Measurements from ENCODE around the gene JDP2.

The JDP2 gene

DNA sequence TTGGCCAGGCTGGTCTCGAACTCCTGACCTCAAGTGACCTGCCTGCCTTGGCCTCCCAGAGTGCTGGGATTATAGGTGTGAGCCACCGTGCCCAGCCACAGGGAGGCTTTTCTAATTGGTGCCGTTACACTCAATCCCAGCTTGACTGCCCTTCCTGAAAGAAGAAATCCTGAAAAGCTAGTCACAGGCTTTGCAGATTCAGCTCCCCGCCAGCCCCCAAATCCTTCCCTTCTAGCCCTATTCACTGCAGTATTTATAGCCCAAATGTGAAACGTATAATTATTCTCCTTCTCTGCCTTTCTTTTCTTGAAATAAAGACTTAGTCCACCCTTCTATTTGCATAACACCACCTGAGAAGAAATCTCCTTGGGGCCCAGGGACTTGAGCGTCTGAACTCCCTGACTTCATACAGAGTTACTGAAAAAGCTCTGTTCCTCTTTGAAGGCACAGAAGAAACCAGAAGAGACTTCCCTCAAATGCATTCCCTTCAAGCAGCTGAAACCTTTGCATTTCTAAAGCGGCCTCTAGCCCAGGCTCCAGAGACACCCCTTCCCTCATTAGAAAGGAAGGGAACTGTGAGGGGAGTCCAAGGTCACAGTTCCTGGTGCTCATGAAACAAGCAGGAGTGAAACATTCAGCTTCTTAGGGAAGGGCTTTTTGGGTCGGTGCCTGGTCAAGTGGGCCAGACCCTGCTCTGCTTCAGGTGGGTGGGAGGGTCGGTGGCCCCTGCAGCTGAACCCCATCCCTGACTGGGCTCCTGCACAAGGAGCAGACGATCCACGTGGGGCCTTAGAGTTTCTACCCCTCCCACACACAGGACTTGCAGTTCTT is 52.2 kb downstream of the JDP2 start:
- in situ Hi-C loops (cut with MboI; ENCODE audit: low sequenced_read_pairs), result no loop called here

DNA sequence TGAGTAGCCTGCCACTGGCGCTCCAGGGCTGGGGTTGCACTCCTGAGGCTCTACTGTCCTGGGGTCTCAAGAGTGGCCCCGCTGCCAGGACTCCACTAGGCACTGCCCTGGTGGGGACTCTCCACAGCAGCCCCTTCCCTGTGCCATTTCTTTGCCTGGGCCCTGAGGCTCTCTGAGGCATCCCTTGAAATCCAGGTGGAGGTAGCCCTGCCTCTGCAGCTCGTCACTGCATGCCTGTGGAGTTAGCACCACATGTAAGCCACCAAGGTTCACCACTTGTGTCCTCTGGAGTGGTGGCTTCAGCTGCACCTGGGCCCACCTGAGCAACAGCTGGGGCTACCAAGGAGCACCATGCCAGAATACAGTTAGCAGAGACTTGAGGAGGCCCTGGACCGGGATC is 54.5 kb downstream of the JDP2 start:
- in situ Hi-C loops (cut with MboI; ENCODE audit: low sequenced_read_pairs), result no loop called here

- in situ Hi-C loops (cut with MboI; ENCODE audit: low sequenced_read_pairs), result no loop called here
These were observed 57.0 kb downstream of the JDP2 start for GRCh38 chr14:75484711-75485429.

- in situ Hi-C loops (cut with MboI; ENCODE audit: low sequenced_read_pairs), result no loop called here
These were observed 58.5 kb downstream of the JDP2 start for GRCh38 chr14:75486318-75486717.

DNA sequence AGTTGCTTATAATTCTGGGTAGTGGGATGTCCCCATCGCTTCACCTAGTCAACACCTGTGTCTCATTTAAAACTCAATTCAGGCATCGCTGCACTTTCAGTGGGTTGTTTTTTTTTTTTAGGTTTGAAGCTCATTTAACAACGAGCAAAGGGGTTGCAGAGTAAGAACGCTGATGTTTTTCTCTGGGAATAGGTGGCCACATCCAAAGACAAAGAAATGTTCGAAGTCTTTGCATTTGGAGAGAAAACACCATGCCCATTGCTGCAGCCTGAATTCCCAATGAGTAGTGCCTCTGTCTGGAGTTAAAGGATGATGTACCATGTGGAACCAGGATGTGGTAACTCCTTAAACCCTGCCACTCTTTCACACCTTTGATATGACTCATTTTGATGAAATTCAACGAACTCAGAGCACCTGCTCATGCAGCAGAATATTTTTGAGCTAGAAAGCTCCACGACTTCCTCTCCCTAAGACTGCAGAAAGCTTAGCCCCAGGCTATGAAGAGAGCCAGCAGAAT is 59.4 kb downstream of the JDP2 start:
- in situ Hi-C loops (cut with MboI; ENCODE audit: low sequenced_read_pairs), result no loop called here

- in situ Hi-C loops (cut with MboI; ENCODE audit: low sequenced_read_pairs), result no loop called here
These were observed 61.6 kb downstream of the JDP2 start for GRCh38 chr14:75489480-75489837.

DNA sequence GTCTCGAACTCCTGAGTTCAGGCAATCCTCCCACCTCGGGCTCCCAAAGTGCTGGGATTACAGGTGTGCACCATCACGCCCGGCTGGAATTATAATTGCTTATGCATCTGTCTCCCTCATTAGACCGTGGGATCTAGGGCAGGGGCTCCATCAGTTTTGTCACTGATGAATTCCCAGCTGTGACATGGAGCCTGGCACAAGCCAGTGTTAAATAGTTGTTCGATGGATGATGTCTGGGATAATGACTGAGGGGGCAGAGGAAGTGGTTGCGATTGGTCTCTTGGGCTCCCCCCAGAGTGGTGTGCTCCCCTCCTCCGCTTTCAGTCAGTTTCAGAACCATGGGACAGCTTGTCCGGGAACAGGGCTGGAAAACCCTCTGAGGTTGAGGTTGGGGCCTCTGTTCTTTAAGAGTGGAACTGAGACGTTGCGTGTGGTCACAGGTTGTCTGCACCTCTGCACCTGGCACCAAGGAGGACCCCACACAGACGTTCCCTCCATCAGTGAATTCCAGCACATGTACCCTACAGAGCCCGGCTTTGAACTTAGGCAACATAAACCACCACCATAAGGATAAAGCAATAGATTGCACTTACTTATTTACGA is 63.7 kb downstream of the JDP2 start:
- in situ Hi-C loops (cut with MboI; ENCODE audit: low sequenced_read_pairs), result no loop called here

- in situ Hi-C loops (cut with MboI; ENCODE audit: low sequenced_read_pairs), result no loop called here
These were observed 65.2 kb downstream of the JDP2 start for GRCh38 chr14:75492832-75493591.

DNA sequence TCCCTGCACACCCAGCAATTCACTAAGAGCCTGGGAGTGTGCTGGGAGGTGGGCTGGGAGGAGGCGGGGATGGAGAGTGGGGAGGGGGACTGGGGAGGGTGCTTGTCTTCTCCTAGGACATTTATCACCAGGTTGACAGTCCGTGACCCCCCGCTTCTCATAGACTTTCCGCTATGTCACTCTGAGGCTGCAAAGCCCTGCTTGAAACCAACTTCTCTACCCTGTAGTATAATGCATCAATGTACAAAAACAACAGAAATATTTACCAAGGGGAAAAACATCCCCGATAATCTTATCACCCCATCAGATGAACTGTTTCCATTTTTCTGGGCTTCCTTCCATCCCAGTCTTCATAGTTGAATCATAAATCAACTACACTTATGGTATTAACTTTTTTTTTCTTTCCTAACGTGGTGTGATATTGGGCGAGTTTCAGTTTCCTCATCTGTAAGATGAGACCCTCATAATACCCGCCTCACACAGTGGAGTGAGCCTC is 65.8 kb downstream of the JDP2 start:
- in situ Hi-C loops (cut with MboI; ENCODE audit: low sequenced_read_pairs), result no loop called here

GRCh38 chr14:75494896-75495295 is 67.1 kb downstream of the JDP2 start:
- in situ Hi-C loops (cut with MboI; ENCODE audit: low sequenced_read_pairs), result no loop called here

DNA sequence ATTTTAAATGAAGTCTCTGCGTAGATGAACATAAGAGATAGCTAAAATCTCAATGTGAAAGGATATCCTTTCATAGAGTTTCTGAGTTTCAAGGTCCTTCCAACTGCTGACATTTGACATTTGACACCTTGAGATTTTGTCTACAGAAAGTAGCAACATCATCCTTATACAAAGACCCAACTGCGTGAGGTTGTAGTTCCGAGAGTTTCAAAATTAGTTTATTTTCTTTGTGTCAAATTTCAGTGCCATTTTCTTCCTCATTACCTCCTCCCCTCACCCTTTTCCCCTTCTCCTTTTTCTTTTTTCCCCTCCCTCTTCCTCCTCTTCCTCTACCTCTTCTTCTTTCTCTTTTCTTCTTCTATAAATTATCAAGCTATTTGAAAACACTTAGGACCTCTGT is 67.6 kb downstream of the JDP2 start:
- in situ Hi-C loops (cut with MboI; ENCODE audit: low sequenced_read_pairs), result no loop called here

GRCh38 chr14:75495882-75496281 is 68.1 kb downstream of the JDP2 start:
- in situ Hi-C loops (cut with MboI; ENCODE audit: low sequenced_read_pairs), result no loop called here

DNA sequence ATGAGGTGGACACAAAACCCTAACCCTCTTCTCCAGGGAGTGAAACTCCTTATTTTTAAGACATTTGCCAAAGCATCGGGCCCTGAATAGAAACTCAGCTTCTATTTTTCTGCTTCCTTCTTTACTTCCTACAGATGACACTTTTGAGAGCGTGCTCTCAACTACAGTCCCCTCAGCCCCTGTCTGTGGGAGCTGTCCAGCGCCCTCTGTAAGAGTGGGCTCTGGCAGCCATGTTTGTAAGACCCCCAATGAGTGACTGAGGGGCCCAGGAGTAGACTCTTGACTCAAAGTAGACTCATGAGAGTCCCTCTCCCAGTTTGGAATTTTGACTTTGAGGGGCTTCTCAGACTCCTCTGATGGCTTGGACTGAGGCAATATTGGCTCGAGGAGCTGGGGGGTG is 68.9 kb downstream of the JDP2 start:
- in situ Hi-C loops (cut with MboI; ENCODE audit: low sequenced_read_pairs), result no loop called here

GRCh38 chr14:75497191-75497590 is 69.4 kb downstream of the JDP2 start:
- in situ Hi-C loops (cut with MboI; ENCODE audit: low sequenced_read_pairs), result no loop called here

DNA sequence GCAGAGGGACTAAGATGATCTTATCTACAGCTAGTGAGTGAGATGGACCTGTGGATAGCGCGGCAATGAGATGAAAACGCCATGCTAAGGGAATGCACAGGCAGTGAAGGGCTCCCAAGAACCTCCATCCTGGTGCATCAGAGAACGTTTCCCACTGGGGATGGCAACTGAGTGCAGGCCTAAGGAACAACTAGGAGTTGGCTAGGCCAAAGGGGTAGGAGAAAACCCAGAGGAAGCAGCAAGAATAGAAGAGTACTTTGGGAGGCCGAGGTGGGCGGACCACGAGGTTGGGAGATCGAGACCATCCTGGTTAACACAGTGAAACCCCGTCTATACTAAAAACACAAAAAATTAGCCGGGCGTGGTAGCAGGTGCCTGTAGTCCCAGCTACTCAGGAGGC is 69.9 kb downstream of the JDP2 start:
- in situ Hi-C loops (cut with MboI; ENCODE audit: low sequenced_read_pairs), result no loop called here

GRCh38 chr14:75499084-75499875 is 71.5 kb downstream of the JDP2 start:
- in situ Hi-C loops (cut with MboI; ENCODE audit: low sequenced_read_pairs), result no loop called here

- in situ Hi-C loops (cut with MboI; ENCODE audit: low sequenced_read_pairs), result no loop called here
These were observed 73.3 kb downstream of the JDP2 start for GRCh38 chr14:75501080-75501479.

GRCh38 chr14:75504411-75504810 is 76.6 kb downstream of the JDP2 start:
- in situ Hi-C loops (cut with MboI; ENCODE audit: low sequenced_read_pairs), result no loop called here

GRCh38 chr14:75506930-75507329 is 79.1 kb downstream of the JDP2 start:
- in situ Hi-C loops (cut with MboI; ENCODE audit: low sequenced_read_pairs), result no loop called here

DNA sequence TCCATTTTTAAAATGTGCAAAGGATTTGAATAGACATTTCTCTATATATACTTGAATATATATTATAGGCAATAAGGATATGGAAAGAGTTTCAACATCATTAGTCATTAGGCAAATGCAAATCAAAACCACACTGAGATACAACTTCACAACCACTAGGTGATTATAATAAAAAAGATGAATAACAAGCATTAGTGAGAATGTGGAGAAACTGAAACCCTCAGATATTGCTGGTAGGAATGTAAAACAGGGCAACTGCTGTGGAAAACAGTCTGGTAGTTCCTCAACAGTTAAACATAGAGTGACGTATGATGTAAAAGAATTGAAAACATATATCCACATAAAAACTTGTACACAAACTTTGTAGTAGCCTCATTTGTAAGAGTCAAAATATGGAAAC is 82.7 kb downstream of the JDP2 start:
- in situ Hi-C loops (cut with MboI; ENCODE audit: low sequenced_read_pairs), result no loop called here

Data from hTERT RPE-1 (cell line).